ENCODE results near the gene MARS1.

MARS1 gene

DNA sequence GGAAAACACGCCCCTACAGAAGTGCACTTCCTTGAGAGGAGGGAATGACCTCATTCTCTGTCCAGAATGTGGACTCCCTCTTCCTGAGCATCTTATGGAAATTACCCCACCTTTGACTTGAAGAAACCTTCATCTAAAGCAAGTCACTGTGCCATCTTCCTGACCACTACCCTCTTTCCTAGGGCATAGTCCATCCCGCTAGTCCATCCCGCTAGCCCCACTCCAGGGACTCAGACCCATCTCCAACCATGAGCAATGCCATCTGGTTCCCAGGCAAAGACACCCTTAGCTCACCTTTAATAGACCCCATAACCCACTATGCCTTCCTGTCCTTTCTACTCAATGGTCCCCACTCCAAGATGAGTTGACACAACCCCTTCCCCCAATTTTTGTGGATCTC is 37.8 kb upstream of the MARS1 start:
- no peak for TF ChIP-seq Cebpa-rat (IDR thresholded peaks at IDR 0.05)
- H3K9me3 ChIP-seq: no peaks in the 10 kb centered on the region
- no peaks in the 10 kb centered on the region for H3K27me3 ChIP-seq
- peaks cover 41% of the 10 kb centered on the region for H3K4me1 ChIP-seq
- no peak overlapping the region for H3K4me2 ChIP-seq
- no peak overlapping the region for H3K9ac ChIP-seq
- no peak overlapping the region for H3K4me3 ChIP-seq
- no peaks in the 10 kb centered on the region for H4K20me1 ChIP-seq
- no peaks in the 10 kb centered on the region for H3K36me3 ChIP-seq
- no peak overlapping the region for H3K27ac ChIP-seq

DNA sequence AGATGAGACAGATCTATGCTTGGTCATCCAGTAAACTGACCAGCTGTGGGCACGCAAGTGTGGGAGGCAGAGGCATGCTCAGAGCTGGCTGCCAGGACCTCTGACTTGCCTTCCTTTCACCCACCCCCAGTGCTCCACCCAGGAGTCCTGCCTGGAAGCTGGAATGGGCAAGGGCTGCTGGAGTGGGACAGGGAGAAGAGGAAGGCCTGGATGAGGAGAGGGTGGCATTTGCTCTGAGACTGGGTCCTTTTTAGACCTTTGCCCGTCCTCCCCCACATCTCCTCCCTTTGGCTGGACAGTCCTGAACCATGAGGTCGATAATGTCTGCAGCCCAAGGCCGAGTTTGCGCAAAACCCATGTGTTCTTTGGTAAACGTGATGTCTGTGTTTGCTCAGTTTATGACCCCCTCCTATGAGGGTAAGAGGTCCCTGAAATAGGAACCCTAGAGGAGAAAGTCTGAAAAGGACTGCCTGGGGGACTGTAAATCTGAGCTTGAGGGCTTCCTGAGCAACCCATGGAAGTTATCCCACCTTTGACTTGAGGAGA is 36.6 kb upstream of the MARS1 start:
- Histone ChIP-seq H3K9me3 (no peaks in the 10 kb centered on the region), H3K4me2 (peak overlapping the region; percentile 81), H3K36me3 (no peaks in the 10 kb centered on the region), H4K20me1 (no peaks in the 10 kb centered on the region), H3K27me3 (no peaks in the 10 kb centered on the region), H3K4me3 (no peak overlapping the region), H3K9ac (no peak overlapping the region), H3K4me1 (peaks cover 54% of the 10 kb centered on the region), H3K27ac (0 out of 2 replicates have a peak overlapping the region, but pooled peaks have one; percentile 18)
- TF ChIP-seq Cebpa-rat (IDR thresholded peaks at IDR 0.05): no peak

DNA sequence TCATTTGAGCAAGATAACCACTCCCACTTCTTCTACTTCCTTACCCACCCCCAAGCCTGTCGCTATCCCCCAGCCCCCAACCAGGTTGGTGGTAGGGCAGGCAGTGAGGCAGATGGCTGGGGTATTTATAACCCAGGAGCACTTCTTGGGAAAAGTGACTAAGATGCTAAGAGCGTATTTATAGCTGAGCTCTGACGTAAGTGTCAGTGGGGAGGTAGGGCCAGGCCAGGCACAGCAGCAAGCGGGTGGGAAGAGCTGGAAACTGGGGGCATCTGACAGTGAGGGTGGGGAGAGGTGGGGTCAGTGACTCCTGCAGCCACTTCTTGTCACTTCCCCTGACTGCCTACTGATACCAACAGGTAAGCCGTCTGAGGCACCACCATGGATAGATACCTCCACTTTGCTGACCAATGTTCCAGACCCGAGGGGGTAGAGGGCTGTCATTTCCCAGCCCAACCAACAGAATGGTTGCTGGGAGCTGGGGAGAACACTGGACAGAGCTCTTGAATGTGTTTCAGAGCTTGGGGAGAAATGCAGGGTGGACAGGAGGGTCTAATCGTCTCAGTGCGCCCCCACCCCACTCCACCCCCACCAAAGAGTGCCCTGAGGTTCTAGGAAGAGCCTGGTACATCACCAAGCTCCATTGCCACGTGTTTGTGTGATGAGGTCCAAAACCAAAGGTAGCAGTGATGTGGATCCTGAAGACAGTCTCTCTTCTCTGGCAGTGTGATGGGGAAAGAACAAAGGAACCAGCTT is 35.5 kb upstream of the MARS1 start:
- Histone ChIP-seq H3K27me3 (no peaks in the 10 kb centered on the region), H3K4me2 (peak overlapping the region; percentile 81), H3K9ac (peak overlapping the region; percentile 38; the same call in 1 of the 2 replicates), H4K20me1 (no peaks in the 10 kb centered on the region), H3K4me1 (peaks cover 61% of the 10 kb centered on the region), H3K27ac (peak overlapping the region; percentile 69), H3K9me3 (no peaks in the 10 kb centered on the region), H3K36me3 (no peaks in the 10 kb centered on the region), H3K4me3 (no peak overlapping the region)
- TF ChIP-seq Cebpa-rat (IDR thresholded peaks at IDR 0.05): no peak

DNA sequence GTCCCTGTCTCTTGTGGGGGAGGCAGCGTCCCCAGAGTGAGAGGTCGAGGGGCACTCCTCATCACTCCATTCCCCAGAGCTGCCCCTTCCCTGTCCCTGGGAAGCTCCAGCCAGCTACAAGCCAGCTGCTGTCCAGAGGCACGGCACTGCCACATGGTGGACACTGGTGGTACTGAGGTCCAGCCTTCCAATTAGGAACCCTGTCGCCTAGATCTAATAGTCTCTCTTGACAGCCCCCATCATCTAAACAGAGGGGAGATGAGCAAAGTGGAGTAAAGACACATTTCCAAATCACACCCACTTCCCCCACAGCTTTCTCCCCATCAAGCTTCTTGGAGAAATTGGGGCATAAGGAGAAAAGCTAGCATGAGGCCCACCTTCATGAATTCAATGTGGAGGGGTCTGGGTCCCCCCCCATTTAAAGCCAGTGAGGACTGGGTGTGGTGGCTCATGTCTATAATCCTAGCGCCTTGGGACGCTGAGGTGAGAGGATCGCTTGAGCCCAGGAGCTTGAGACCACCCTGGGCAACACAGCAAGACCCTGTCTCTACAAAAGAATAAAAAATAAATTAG is 34.8 kb upstream of the MARS1 start:
- no peak overlapping the region for H3K4me3 ChIP-seq
- no peak for TF ChIP-seq Cebpa-rat (IDR thresholded peaks at IDR 0.05)
- 0 out of 2 replicates have a peak overlapping the region, but pooled peaks have one; percentile 38 for H3K9ac ChIP-seq
- no peaks in the 10 kb centered on the region for H3K36me3 ChIP-seq
- H3K27ac ChIP-seq: peak overlapping the region; percentile 69
- H3K27me3 ChIP-seq: no peaks in the 10 kb centered on the region
- H3K9me3 ChIP-seq: no peaks in the 10 kb centered on the region
- peak overlapping the region; percentile 81 for H3K4me2 ChIP-seq
- peaks cover 66% of the 10 kb centered on the region for H3K4me1 ChIP-seq
- H4K20me1 ChIP-seq: no peaks in the 10 kb centered on the region

DNA sequence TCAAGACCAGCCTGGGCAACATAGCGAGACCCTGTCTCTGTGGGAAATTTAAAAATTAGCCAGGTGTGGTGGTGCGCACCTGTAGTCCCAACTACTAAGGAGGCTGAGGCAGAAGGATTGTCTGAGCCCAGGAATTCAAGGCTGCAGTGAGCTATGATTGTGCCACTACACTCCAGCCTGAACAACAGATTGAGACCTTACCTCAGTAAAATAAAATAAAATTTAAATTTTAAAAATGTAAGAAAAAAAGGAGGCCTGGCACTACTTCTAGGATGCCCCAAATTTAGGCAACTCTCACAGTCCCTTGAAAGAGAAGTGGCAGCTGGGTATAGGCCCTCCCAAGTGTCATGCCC is 33.7 kb upstream of the MARS1 start:
- TF ChIP-seq Cebpa-rat (IDR thresholded peaks at IDR 0.05): no peak; the same call in 1 of the 2 replicates
- Histone ChIP-seq H3K36me3 (no peaks in the 10 kb centered on the region), H3K27me3 (no peaks in the 10 kb centered on the region), H3K9ac (0 out of 2 replicates have a peak overlapping the region, but pooled peaks have one; percentile 49), H3K4me2 (peak overlapping the region; percentile 59), H3K4me3 (no peak overlapping the region), H3K4me1 (peaks cover 74% of the 10 kb centered on the region), H4K20me1 (no peaks in the 10 kb centered on the region), H3K9me3 (no peaks in the 10 kb centered on the region), H3K27ac (peak overlapping the region; percentile 69)

DNA sequence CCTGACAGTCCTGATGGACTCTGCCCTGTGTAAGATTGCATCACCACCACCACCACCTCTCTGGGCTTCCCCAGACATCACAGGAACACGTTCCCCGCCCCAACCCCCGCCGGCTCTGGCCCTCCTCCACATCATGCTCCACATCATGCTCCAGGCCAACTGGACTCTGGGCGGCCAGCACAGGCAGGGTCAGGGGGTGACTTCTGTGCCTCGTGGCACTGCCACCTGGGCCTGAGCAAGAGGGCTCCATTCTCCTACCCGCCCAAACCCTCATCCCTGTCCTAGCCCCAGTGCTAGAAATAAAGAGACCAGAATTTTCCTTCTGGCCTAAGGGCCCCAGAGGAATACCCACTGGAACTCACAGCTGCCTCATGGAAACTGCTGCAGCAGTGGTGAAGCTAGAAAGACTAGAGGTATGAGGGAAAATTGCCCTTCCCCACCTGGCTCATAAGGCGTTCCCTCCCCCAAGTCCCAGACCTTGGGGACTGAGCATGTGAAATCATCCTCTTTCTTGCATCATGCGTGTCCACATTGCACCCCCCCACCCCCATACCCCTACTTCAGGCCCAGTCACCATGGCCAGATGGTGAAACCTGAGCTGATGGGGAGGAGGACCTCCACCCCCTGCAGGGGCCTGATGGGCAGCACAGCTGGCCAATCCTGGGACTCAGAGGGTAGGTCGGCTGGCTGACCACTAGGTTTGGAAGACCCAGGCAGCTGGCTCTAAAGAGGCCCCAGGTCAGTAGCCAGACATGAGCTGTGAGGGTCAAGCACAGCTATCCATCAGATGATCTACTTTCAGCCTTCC is 33.1 kb upstream of the MARS1 start, which contains the start of gene INHBE:
Gene INHBE, plus strand, starts transcription at position 742 of the 808 bp plus-strand sequence. CDS start 230 bp downstream, outside the sequence.
- Histone ChIP-seq H3K9ac (peak within 1 kb of the TSS; percentile 49), H3K27ac (peak within 1 kb of the TSS; percentile 69), H3K4me1 (peaks cover 74% of the 10 kb centered on the region), H4K20me1 (no peaks in the 10 kb centered on the region), H3K4me3 (peak within 1 kb of the TSS; percentile 35; the same call in 1 of the 2 replicates), H3K27me3 (no peaks in the 10 kb centered on the region), H3K36me3 (no peaks in the 10 kb centered on the region), H3K4me2 (peak within 1 kb of the TSS; percentile 59), H3K9me3 (no peaks in the 10 kb centered on the region)
- peak; percentile 62; the same call in 1 of the 2 replicates for TF ChIP-seq Cebpa-rat (IDR thresholded peaks at IDR 0.05)

DNA sequence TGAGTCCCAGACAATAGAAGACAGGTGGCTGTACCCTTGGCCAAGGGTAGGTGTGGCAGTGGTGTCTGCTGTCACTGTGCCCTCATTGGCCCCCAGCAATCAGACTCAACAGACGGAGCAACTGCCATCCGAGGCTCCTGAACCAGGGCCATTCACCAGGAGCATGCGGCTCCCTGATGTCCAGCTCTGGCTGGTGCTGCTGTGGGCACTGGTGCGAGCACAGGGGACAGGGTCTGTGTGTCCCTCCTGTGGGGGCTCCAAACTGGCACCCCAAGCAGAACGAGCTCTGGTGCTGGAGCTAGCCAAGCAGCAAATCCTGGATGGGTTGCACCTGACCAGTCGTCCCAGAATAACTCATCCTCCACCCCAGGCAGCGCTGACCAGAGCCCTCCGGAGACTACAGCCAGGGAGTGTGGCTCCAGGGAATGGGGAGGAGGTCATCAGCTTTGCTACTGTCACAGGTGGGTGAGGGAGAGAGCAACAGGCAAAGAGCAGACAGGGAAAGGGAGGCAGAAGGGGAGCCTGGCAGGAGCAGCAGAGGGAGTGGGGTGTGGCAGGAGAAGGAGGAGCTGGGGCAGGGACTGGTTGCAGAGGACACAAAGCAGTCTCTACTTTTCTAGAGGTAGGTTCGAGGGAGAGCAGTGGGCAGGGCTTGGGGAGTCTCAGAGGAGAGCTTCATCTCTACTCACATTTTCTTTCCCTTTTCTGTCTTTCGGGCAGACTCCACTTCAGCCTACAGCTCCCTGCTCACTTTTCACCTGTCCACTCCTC is 32.3 kb upstream of the MARS1 start:
- Histone ChIP-seq H3K4me2 (peak overlapping the region; percentile 59), H3K9ac (peak overlapping the region; percentile 42), H3K9me3 (no peaks in the 10 kb centered on the region), H3K4me3 (peak overlapping the region; percentile 35; the same call in 1 of the 2 replicates), H3K27ac (peak overlapping the region; percentile 69), H3K4me1 (peaks cover 78% of the 10 kb centered on the region), H3K27me3 (peaks cover 5% of the 10 kb centered on the region; the same call in 1 of the 2 replicates), H4K20me1 (no peaks in the 10 kb centered on the region), H3K36me3 (no peaks in the 10 kb centered on the region)
- TF ChIP-seq Cebpa-rat (IDR thresholded peaks at IDR 0.05): no peak

DNA sequence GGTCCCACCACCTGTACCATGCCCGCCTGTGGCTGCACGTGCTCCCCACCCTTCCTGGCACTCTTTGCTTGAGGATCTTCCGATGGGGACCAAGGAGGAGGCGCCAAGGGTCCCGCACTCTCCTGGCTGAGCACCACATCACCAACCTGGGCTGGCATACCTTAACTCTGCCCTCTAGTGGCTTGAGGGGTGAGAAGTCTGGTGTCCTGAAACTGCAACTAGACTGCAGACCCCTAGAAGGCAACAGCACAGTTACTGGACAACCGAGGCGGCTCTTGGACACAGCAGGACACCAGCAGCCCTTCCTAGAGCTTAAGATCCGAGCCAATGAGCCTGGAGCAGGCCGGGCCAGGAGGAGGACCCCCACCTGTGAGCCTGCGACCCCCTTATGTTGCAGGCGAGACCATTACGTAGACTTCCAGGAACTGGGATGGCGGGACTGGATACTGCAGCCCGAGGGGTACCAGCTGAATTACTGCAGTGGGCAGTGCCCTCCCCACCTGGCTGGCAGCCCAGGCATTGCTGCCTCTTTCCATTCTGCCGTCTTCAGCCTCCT is 31.6 kb upstream of the MARS1 start:
- H3K9me3 ChIP-seq: no peaks in the 10 kb centered on the region
- peak overlapping the region; percentile 35; the same call in 1 of the 2 replicates for H3K4me3 ChIP-seq
- TF ChIP-seq Cebpa-rat (IDR thresholded peaks at IDR 0.05): no peak
- peak overlapping the region; percentile 18; the same call in 1 of the 2 replicates for H3K27ac ChIP-seq
- H3K4me1 ChIP-seq: peaks cover 82% of the 10 kb centered on the region
- peaks cover 6% of the 10 kb centered on the region for H4K20me1 ChIP-seq
- no peaks in the 10 kb centered on the region for H3K36me3 ChIP-seq
- peaks cover 12% of the 10 kb centered on the region for H3K27me3 ChIP-seq
- H3K9ac ChIP-seq: 0 out of 2 replicates have a peak overlapping the region, but pooled peaks have one; percentile 42
- H3K4me2 ChIP-seq: peak overlapping the region; percentile 59

Data from BLaER1 (cell line).